Fibroblast of pulmonary artery (primary cell): ENCODE data around the gene NCKAP5L.

Source experiments
- DNase-seq: peaks from one replicate; pipeline ENCODE4 v3.0.0-alpha.2; 2010; ENCODE audit warnings: low read depth
- H3K4me3 ChIP-seq: replicated peaks from 2 replicates; pipeline ENCODE4 v1.5.1; 2011; ENCODE audit warnings: low read depth, mild to moderate bottlenecking, control low read depth, low read length, moderate library complexity
- CTCF ChIP-seq: IDR thresholded peaks from 2 replicates; pipeline ENCODE4 v1.5.1; 2011; ENCODE audit warnings: mild to moderate bottlenecking, control low read depth, low read length, inconsistent platforms; ENCODE audit errors: missing control alignments

Gene NCKAP5L

GRCh38 chr12:49843411-49843810 is 15.2 kb upstream of the NCKAP5L start:
- H3K4me3 ChIP-seq = peak overlapping the region; percentile 86
- DNase-seq = no peak
- TF ChIP-seq CTCF = no peak

- peak; percentile 93 for DNase-seq
- H3K4me3 ChIP-seq = peak within 1 kb of the TSS; percentile 86
- TF ChIP-seq CTCF = no peak
Measured at GRCh38 chr12:49842519-49843352, 14.5 kb upstream of the NCKAP5L start, which contains the start of gene BCDIN3D. TSS of gene BCDIN3D (minus strand) at chr12:49843106. CDS start at chr12:49843087, 19 bp downstream.

- peak; percentile 70 for DNase-seq
- TF ChIP-seq CTCF = peak; percentile 84
- H3K4me3 ChIP-seq = no peak overlapping the region
Measured at GRCh38 chr12:49838973-49839633, 10.9 kb upstream of the NCKAP5L start.

- H3K4me3 ChIP-seq = no peak overlapping the region
- no peak for TF ChIP-seq CTCF
- DNase-seq = peak; percentile 76
Measured at GRCh38 chr12:49832836-49833421, 4.7 kb upstream of the NCKAP5L start.

- no peak overlapping the region for H3K4me3 ChIP-seq
- no peak for DNase-seq
- TF ChIP-seq CTCF = no peak
Measured at GRCh38 chr12:49831717-49832116, 3.5 kb upstream of the NCKAP5L start.

GRCh38 chr12:49827401-49828099 is 663 bp downstream of the NCKAP5L start:
- DNase-seq = peak; percentile 66
- no peak for TF ChIP-seq CTCF
- peak overlapping the region; percentile 80 for H3K4me3 ChIP-seq
